Testis (tissue), 3 donors: ENCODE results near the gene BICC1. TPM values are rescaled to one million over a fixed set of nuclear protein-coding genes. Genes with fewer than 3 reads are reported as not detected.

Source experiments
- DNase-seq: peaks from one replicate; pipeline ENCODE4 v3.0.0-alpha.2; 2019
- H3K27ac ChIP-seq, 2 donors: fragments of 200-600 bp; sonication (generic); one replicate each; pipeline ENCODE4 v1.5.1; 2019
- H3K27me3 ChIP-seq: fragments of 200-600 bp; sonication (generic); one replicate; pipeline ENCODE4 v1.5.1; 2019
- H3K36me3 ChIP-seq: fragments of 200-600 bp; sonication (generic); one replicate; pipeline ENCODE4 v1.5.1; 2017; ENCODE audit warnings: low read depth; ENCODE audit errors: missing control alignments
- H3K4me1 ChIP-seq: fragments of 200-600 bp; sonication (generic); one replicate; pipeline ENCODE4 v1.5.1; 2019
- H3K4me3 ChIP-seq, 2 donors: fragments of 200-600 bp; sonication (generic); one replicate each; pipeline ENCODE4 v1.5.1; 2017 to 2019
- H3K9me3 ChIP-seq: fragments of 200-600 bp; sonication (generic); one replicate; pipeline ENCODE4 v1.5.1; 2017
- CTCF ChIP-seq, 3 experiments: fragments of 450-650 bp in 2 of 3; fragments of 200-600 bp in 1 of 3; sonication (generic) in 1 of 3; IDR thresholded peaks; one replicate each; pipeline ENCODE4 v1.5.1; 2016 to 2019; ENCODE audit warnings: antibody characterized with exemption in 3 of 3, mild to moderate bottlenecking in 2 of 3, moderate library complexity in 1 of 3
- POLR2A ChIP-seq: fragments of 450-650 bp; IDR thresholded peaks from one replicate; pipeline ENCODE4 v1.6.1; 2017; ENCODE audit warnings: antibody characterized with exemption, mild to moderate bottlenecking, moderate library complexity
- WGBS, 2 donors: methylation state at CpG; one replicate each; pipeline ENCODE4 v1.1.5; 2018; 5-methylcytosine and 5-hydroxymethylcytosine counted together
- intact Hi-C: fragments of 100-400 bp; cut with DNase I; formaldehyde crosslinking; loops from one replicate; pipeline ENCODE4 v1.15.1; 2023; ENCODE audit warnings: low total_unique reads
- polyA plus RNA-seq: library from polyadenylated mRNA; stranded (reverse); fragments of 350-450 nt; fragmentation: Illumina TruSeq; extraction: RNeasy Lipid Tissue Mini Kit (QIAGEN cat#74804); gene quantifications from one replicate; pipeline ENCODE4 v1.2.3, GENCODE V29; 2014; ENCODE audit warnings: low read depth, low replicate concordance; ENCODE audit not compliant: insufficient read depth
- total RNA-seq, 2 donors: library from RNA; depleted of rRNA; stranded (reverse); fragments of >200 nt; gene quantifications; one replicate each; pipeline ENCODE4 v1.2.3, GENCODE V29; 2016

Gene BICC1
- total and polyA plus RNA-seq, 3 donors from 2014 or later = 8.7 to 14.1 (median 10.0) TPM

GRCh38 chr10:58840840-58841435 lies 328.3 kb downstream of the BICC1 start:
- Histone ChIP-seq H3K4me1 (no peaks in the 10 kb centered on the region), H3K9me3 (no peaks in the 10 kb centered on the region), H3K4me3 (no peak overlapping the region), H3K36me3 (no peaks in the 10 kb centered on the region), H3K27ac (no peak overlapping the region), H3K27me3 (no peaks in the 10 kb centered on the region)
- DNase-seq = no peak
- TF ChIP-seq POLR2A = no peak
- intact Hi-C loops = no loop called here
- WGBS, 2 donors = 78 to 95% methylated on average over 1 of the region's 1 CpG

- TF ChIP-seq POLR2A (no peak), CTCF (IDR thresholded peaks at IDR 0.05) (no peak)
- 89 to 95% methylated on average over 4 of the region's 4 CpGs for WGBS, 2 donors
Observed at GRCh38 chr10:58842860-58843376, 330.2 kb downstream of the BICC1 start.

GRCh38 chr10:58843760-58844159 lies 331.1 kb downstream of the BICC1 start:
- intact Hi-C loops = no loop called here
- Histone ChIP-seq H3K9me3 (no peaks in the 10 kb centered on the region), H3K4me1 (no peaks in the 10 kb centered on the region), H3K27ac (no peak overlapping the region), H3K4me3 (no peak overlapping the region), H3K36me3 (no peaks in the 10 kb centered on the region), H3K27me3 (no peaks in the 10 kb centered on the region)
- WGBS, 2 donors = 87 to 96% methylated on average over 4 of the region's 4 CpGs
- TF ChIP-seq CTCF (IDR thresholded peaks at IDR 0.05) = no peak
- no peak for TF ChIP-seq POLR2A
- no peak for DNase-seq

More at GRCh38 chr10:58842860-58843376, 330.2 kb downstream of the BICC1 start:
- no peak for DNase-seq
- Histone ChIP-seq H3K36me3 (no peaks in the 10 kb centered on the region), H3K4me3 (no peak overlapping the region), H3K4me1 (no peaks in the 10 kb centered on the region), H3K27me3 (no peaks in the 10 kb centered on the region), H3K27ac (no peak overlapping the region), H3K9me3 (no peaks in the 10 kb centered on the region)
- intact Hi-C loops = no loop called here

GRCh38 chr10:58844680-58845079 lies 332.0 kb downstream of the BICC1 start:
- intact Hi-C loops = no loop called here
- Histone ChIP-seq H3K36me3 (no peaks in the 10 kb centered on the region), H3K4me1 (no peaks in the 10 kb centered on the region), H3K27ac (no peak overlapping the region), H3K27me3 (no peaks in the 10 kb centered on the region), H3K4me3 (no peak overlapping the region), H3K9me3 (no peaks in the 10 kb centered on the region)
- WGBS, 2 donors = 76 to 77% methylated on average over 3 of the region's 3 CpGs
- no peak for DNase-seq
- no peak for TF ChIP-seq POLR2A
- no peak for TF ChIP-seq CTCF (IDR thresholded peaks at IDR 0.05)

GRCh38 chr10:58846856-58847255 lies 334.2 kb downstream of the BICC1 start:
- H3K9me3 ChIP-seq = no peaks in the 10 kb centered on the region
- H3K36me3 ChIP-seq = no peaks in the 10 kb centered on the region
- H3K4me1 ChIP-seq = no peaks in the 10 kb centered on the region
- DNase-seq = no peak
- H3K27ac ChIP-seq = no peak overlapping the region
- 85 to 90% methylated on average over 3 of the region's 3 CpGs for WGBS, 2 donors
- TF ChIP-seq CTCF (IDR thresholded peaks at IDR 0.05) (no peak), POLR2A (no peak)
- H3K4me3 ChIP-seq = no peak overlapping the region
- intact Hi-C loops = no loop called here
- H3K27me3 ChIP-seq = no peaks in the 10 kb centered on the region
